ENCODE results near the gene SSC5D. TPM values are rescaled to one million over a fixed set of nuclear protein-coding genes. Genes with fewer than 3 reads are reported as not detected.
A peak's percentile ranks its signal among the peaks of the same experiment; 100 is the strongest.

SSC5D gene
- total and polyA plus RNA-seq, 9 of the 15 experiments (the other 6 are each of a cell fraction or from before 2014, with no cell fraction given) = 0.04 to 0.71 (median 0.14) TPM; not detected in 2

GRCh38 chr19:55460670-55461258 lies 27.5 kb upstream of the SSC5D start:
- Histone ChIP-seq H2AFZ (ENCODE audit: low read depth, low read length) (no peak overlapping the region), H3K9me3 (replicated peaks; ENCODE audit: control insufficient read depth, insufficient read depth, low read depth, low read length) (no peaks in the 10 kb centered on the region), H3K4me1 (replicated peaks in 1 of 2; ENCODE audit: control insufficient read depth in 2 of 2, insufficient read depth in 2 of 2, low read length in 2 of 2) (peaks cover 24 to 71% of the 10 kb centered on the region in 2 experiments), H4K20me1 (replicated peaks; ENCODE audit: control insufficient read depth, insufficient read depth, low read length) (no peaks in the 10 kb centered on the region), H3K9ac (ENCODE audit: insufficient read depth in 1 of 2, low read depth in 2 of 2, low read length in 2 of 2) (peak overlapping the region; percentile 97 to 98), H3K36me3 (ENCODE audit: control insufficient read depth, insufficient read depth, low read length) (peaks cover 24% of the 10 kb centered on the region; the same call in 2 of the 3 replicates), H3K9me1 (ENCODE audit: control insufficient read depth, insufficient read depth, low read length) (no peaks in the 10 kb centered on the region), H3K27me3 (ENCODE audit: control insufficient read depth in 2 of 2, insufficient read depth in 2 of 2, low read length in 2 of 2) (no peaks in the 10 kb centered on the region), H3K4me3 (peak overlapping the region; percentile 81), H3K27ac (ENCODE audit: extremely low read depth, low read depth, low read length) (peak overlapping the region; percentile 98), H3K79me2 (ENCODE audit: control insufficient read depth, insufficient read depth, low read length) (peaks cover 43% of the 10 kb centered on the region), H3K4me2 (ENCODE audit: insufficient read depth, low read length) (peak overlapping the region; percentile 87)
- under 1% methylated on average over 13 of the region's 24 CpGs for WGBS (ENCODE audit: insufficient coverage, low coverage, missing lambda C conversion rate)
- BruUV-seq (replicated peaks) = no TSS peak
- ChIA-PET CTCF (ENCODE audit: low intra/inter-chr PET ratio) (no interaction called here), POLR2A (interaction anchor here (2.2 kb wide), 1 partner anchor 16 kb away, joined by 6 read pairs; the partner anchor contains the start of gene ZNF628)
- ATAC-seq = peak; percentile 79
- intact Hi-C loops (cut with micrococcal nuclease) = loop anchor here (1.0 kb wide), 1 partner anchor 7 kb away; no protein-coding TSS in a partner anchor
- FAIRE-seq = peak; percentile 87
- in situ Hi-C loops (cut with MboI) = no loop called here
- DNase-seq (ENCODE audit: extremely low read depth in 1 of 4, low spot score in 3 of 4) = peak; percentile 87 to 93 (median 90)
- no peak for TF ChIP-seq CLOCK (CRISPR knock-in tag; IDR thresholded peaks at IDR 0.05; ENCODE audit: borderline replicate concordance)
- no peak for TF ChIP-seq TRIM24 (IDR thresholded peaks at IDR 0.05)
- TF ChIP-seq ZBTB7A (IDR thresholded peaks at IDR 0.05; ENCODE audit: borderline replicate concordance, control insufficient read depth, low read depth, low read length) = peak; percentile 86; the same call in 1 of the 2 replicates
- no peak for TF ChIP-seq ARID2 (IDR thresholded peaks at IDR 0.05)
- TF ChIP-seq MLLT1 (IDR thresholded peaks at IDR 0.05) = peak; percentile 8; a peak in 1 of 4 replicates
- TF ChIP-seq GTF2A2 (tag; IDR thresholded peaks at IDR 0.05) = no peak
- no peak for TF ChIP-seq MEF2D (tag; conservative IDR thresholded peaks at IDR 0.05; ENCODE audit: low read depth)
- peak in 1 of 3 experiments; percentile 69 for TF ChIP-seq YY1 (IDR thresholded peaks at IDR 0.05; ENCODE audit: borderline replicate concordance in 1 of 3, control insufficient read depth in 1 of 3, extremely low read depth in 1 of 3, insufficient read depth in 3 of 3, insufficient read length in 1 of 3, insufficient replicate concordance in 2 of 3, low read depth in 1 of 3, low read length in 2 of 3)
- 0 out of 2 replicates have a peak, but pooled peaks have one; percentile 4 for TF ChIP-seq ZNF143 (CRISPR knock-in tag; IDR thresholded peaks at IDR 0.05)
- no peak for TF ChIP-seq SNRNP70 (optimal IDR thresholded peaks at IDR 0.05; ENCODE audit: low read depth, low read length)
- no peak for TF ChIP-seq CBFA2T3 (IDR thresholded peaks at IDR 0.05)
- 0 out of 2 replicates have a peak, but pooled peaks have one; percentile 68 for TF ChIP-seq THRB (CRISPR knock-in tag; conservative IDR thresholded peaks at IDR 0.05)
- no peak for TF ChIP-seq POLR2G (IDR thresholded peaks at IDR 0.05; ENCODE audit: low read depth, low read length)
- TF ChIP-seq TGIF2 (CRISPR knock-in tag; IDR thresholded peaks at IDR 0.05) = no peak
- no peak for TF ChIP-seq ZFP1 (CRISPR knock-in tag; IDR thresholded peaks at IDR 0.05)
- TF ChIP-seq LCOR (CRISPR knock-in tag; IDR thresholded peaks at IDR 0.05) = no peak
- TF ChIP-seq ATF7 (IDR thresholded peaks at IDR 0.05) = no peak
